GM19099 (cell line): Measurements from ENCODE around the gene CAMK1.

Source experiments
- POLR2A ChIP-seq: IDR thresholded peaks from 3 replicates; pipeline ENCODE4 v1.6.1; 2011; ENCODE audit warnings: low read depth; ENCODE audit not compliant: insufficient read length; ENCODE audit errors: extremely low read depth

The CAMK1 gene

GRCh38 chr3:9717563-9717962 lies 52.2 kb downstream of the CAMK1 start:
- no peak for TF ChIP-seq POLR2A

DNA sequence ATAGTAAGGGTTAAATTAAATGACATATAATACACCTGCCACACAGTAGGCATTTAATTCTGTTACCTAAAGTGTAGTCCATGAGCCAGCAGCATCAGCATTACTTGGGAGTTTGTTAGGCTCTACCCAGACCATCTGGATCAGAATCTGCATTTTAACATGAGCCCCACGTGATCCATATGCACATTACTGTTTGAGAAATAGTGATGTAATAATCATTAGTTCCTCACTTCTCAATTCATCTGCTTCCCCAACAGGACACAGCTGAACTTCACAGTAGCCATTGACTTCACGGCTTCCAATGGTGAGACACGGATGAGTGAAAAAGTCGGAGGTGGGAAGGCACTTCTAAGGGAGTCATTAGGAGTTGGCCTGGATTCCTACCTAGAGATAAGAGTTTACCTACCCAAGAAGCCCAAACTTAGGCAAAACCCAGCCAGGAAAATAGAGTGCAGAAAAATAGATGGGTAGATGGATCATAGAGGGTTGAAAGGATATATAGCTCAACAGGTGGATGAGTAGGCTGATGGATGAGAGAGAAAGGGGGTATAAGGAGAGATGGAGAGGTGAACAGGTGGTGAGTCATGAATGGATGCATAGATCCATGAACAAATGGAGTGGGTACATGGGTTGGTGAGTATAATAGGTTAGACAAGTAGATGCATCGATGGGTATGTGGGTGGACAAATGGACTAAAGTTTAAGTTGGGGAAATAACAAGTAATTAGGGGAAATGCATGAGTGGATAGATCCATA lies 52.8 kb downstream of the CAMK1 start:
- no peak for TF ChIP-seq POLR2A

GRCh38 chr3:9715764-9716437 lies 53.8 kb downstream of the CAMK1 start:
- TF ChIP-seq POLR2A = no peak

DNA sequence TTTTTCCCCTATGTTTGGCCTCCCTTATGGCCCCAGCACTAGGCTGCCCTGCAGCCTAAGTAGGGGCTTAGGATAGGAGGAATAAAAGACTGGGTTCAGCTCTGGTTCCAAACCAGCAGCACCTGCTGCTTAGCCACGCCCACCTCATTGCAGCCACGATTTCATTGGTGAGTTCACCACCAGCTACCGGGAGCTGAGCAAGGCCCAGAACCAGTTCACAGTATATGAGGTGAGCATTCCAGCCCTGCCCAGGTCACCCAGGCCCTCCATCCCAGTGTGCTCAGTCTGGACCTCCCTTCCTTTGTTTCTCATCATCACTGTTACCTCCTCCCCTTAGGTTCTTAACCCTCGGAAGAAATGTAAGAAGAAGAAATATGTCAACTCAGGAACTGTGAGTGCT lies 54.6 kb downstream of the CAMK1 start:
- TF ChIP-seq POLR2A = no peak

DNA sequence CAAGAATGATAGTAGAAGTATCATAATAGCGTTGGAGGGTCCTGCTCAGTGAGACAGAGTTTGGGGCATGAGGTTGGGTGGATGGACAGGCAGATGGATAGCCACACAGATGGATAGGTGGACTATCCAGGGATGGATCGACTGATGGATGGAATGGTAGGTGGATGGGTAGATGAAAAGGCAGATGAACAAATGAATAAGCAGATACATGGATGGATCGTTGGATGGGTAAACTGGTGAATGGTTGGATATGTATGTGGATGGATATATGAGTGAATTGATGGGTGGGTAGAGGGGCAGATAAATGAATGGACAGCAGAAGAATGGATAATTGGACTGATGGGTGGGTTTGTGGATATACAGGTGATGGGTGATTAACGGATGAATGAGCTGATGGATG lies 56.6 kb downstream of the CAMK1 start:
- no peak for TF ChIP-seq POLR2A

DNA sequence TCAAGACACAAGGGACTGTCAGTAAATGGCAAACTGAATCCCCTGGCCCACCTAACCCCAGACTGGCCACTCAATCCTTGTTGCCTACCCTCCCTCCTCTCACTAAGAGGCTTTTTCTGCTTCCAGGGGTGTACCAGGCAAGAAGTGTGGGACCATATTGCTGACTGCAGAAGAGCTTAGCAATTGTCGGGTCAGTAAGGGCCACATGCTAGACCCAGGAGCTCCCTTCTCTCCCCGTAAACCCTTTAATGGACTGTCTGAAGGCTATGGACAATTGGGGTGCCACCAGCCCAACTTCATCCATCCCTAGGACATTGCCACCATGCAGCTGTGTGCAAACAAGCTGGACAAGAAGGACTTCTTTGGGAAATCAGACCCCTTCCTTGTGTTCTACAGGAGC lies 57.3 kb downstream of the CAMK1 start:
- no peak for TF ChIP-seq POLR2A

DNA sequence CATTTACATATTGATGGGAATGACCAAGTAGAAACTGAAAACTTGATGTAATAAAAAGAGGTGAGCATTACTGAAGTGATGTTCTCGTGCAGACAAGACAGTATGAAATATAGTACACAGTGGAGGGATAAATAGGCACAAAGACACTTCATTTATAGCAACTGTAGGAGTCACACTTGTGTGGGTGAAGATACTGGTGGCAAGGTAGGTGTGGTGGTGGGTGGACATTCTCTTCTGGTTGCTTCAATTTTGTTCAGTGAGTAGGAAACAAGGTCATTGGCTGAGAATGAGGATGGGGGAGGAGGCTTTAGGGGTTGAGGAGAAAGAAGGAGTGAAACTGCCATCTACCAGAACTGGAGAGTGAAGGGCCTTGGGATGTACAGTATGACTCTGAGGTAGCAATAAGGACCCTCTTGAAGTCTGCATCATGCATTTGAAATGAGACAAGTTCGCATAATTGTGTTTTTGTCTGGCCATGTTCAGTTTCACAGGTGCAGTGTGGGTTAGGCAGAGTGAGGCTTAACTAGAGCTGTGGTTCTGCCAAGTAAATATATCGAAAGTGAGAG lies 59.5 kb downstream of the CAMK1 start:
- no peak for TF ChIP-seq POLR2A
